T-helper 17 cell (primary cell): Measurements from ENCODE around the gene SLMAP. TPM values are rescaled to one million over a fixed set of nuclear protein-coding genes. Genes with fewer than 3 reads are reported as not detected.

Source experiments
- ATAC-seq: fragments of 150-1000 bp; cut with Tn5 transposase; 2 replicates; pipeline ENCODE4 v1.10.0; 2021; ENCODE audit warnings: mild to moderate bottlenecking, moderate library complexity
- DNase-seq, 3 donors: peaks; one replicate each; pipeline versions ENCODE4 v3.0.0 to v3.0.0-alpha.2; 2020 to 2021
- H3K9me3 ChIP-seq: one replicate; pipeline ENCODE4 v1.7.0; 2013; ENCODE audit warnings: low read length, mild to moderate bottlenecking; ENCODE audit not compliant: control insufficient read depth, poor library complexity, severe bottlenecking
- H3K27ac Mint-ChIP-seq: one replicate; pipeline ENCODE4 v1.8.0; 2022; ENCODE audit warnings: mild to moderate bottlenecking, moderate library complexity, mixed read lengths
- H3K27me3 Mint-ChIP-seq: one replicate; pipeline ENCODE4 v1.8.0; 2022; ENCODE audit warnings: mixed read lengths
- H3K36me3 Mint-ChIP-seq: one replicate; pipeline ENCODE4 v1.8.0; 2022; ENCODE audit warnings: low read depth, mixed read lengths
- H3K4me1 Mint-ChIP-seq: one replicate; pipeline ENCODE4 v1.8.0; 2022; ENCODE audit warnings: mild to moderate bottlenecking, mixed read lengths
- H3K4me3 Mint-ChIP-seq: one replicate; pipeline ENCODE4 v1.8.0; 2022; ENCODE audit warnings: mild to moderate bottlenecking, moderate library complexity, mixed read lengths
- total RNA-seq, 4 donors: library from RNA in 2 of 4; stranded (reverse) in 2 of 4; gene quantifications; one replicate each; pipeline ENCODE4 v1.2.3 and lab custom pipeline; 2022 to 2026

SLMAP gene
- total RNA-seq, 2 donors from 2014 or later: 59.0 to 71.4 TPM

DNA sequence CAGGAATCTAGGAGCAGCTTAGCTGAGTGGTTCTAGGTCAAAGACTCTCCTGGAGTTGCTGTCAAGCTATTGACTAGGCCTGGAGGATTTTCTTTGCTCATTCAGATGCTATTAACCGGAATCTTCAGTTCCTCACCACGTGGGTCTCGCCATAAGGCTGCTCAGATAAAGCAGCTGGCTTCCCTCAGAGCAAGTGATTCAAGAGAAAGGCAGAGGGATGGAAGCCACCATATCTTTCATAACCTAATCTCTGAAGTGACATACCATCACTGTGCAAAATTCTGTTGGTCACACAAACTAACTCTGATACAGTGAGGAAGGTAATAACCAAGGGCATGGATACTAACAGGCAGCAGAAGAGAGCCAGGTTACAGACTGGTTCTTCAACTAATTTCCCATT, 179.4 kb downstream of the SLMAP start:
- no peak for DNase-seq
- H3K9me3 ChIP-seq: no peaks in the 10 kb centered on the region
- ATAC-seq: no peak

DNA sequence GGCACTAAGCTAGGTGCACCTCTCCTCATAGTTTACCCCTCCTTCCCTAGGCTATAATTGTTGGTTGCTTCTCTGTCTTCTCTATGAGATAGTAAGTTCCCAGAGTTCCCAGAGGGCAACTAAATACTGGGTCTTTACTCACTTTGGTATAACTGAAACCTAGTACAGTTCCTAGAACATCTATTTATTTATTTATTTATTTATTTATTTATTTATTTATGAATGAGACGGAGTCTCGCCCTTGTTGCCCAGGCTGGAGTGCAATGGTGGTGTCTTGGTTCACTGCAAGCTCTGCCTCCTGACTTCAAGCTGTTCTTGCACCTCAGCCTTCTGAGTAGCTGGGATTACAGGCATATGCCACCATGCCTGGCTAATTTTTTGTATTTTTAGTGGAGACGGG, 181.0 kb downstream of the SLMAP start:
- H3K9me3 ChIP-seq: no peaks in the 10 kb centered on the region
- ATAC-seq (no peak), DNase-seq (no peak)
- peaks cover 4% of the 10 kb centered on the region for H3K36me3 Mint-ChIP-seq
- H3K4me1 Mint-ChIP-seq: no peaks in the 10 kb centered on the region
- no peaks in the 10 kb centered on the region for H3K27me3 Mint-ChIP-seq
- H3K4me3 Mint-ChIP-seq: no peak overlapping the region
- no peak overlapping the region for H3K27ac Mint-ChIP-seq

More for the DNA sequence above, 179.4 kb downstream of the SLMAP start:
- peaks cover 7% of the 10 kb centered on the region for H3K36me3 Mint-ChIP-seq
- H3K27me3 Mint-ChIP-seq: no peaks in the 10 kb centered on the region
- H3K4me3 Mint-ChIP-seq: no peak overlapping the region
- no peak overlapping the region for H3K27ac Mint-ChIP-seq
- no peaks in the 10 kb centered on the region for H3K4me1 Mint-ChIP-seq

DNA sequence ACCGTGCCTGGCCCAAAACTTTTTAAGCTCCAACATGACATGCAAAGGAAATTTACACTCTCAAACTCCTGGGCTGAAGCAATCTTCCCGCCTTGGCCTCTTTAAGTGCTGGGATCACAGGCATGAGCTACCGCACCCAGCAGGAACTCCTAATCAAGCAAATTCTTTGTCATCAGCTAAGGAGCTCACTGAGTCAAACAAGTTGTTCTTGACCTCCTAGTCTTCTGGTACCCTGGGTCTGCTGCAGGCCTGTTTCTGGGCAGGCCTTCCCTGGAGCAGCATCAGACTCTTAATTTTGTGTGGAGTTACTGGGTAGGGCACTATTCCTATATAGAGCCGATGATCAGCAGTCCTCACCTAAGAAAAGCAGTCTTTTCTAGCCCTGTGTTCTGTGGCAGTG, 183.7 kb downstream of the SLMAP start:
- Mint-ChIP-seq H3K27ac (no peak overlapping the region), H3K36me3 (no peaks in the 10 kb centered on the region), H3K4me1 (no peaks in the 10 kb centered on the region), H3K27me3 (no peaks in the 10 kb centered on the region), H3K4me3 (no peak overlapping the region)
- DNase-seq: no peak
- ATAC-seq: no peak
- H3K9me3 ChIP-seq: no peaks in the 10 kb centered on the region

DNA sequence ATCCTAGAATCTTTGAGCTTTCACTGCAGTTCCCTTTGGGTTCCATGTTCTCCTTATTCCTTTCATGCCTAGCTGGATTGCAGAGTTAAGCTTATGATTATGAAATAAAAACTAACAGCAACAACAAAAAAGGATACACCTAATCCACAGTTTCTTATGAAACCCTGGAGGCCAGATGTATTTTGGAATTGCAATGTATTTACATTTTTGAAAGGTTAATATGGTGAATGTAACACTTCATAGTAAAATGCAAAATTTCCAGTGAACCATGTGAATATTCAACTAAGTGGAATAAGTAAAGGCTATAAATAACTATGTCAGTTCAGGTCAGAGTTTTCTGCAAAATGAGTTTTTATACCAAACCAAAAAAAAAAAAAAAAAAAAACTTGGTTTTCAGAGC, 186.3 kb downstream of the SLMAP start:
- H3K9me3 ChIP-seq: no peaks in the 10 kb centered on the region
- H3K4me1 Mint-ChIP-seq: no peaks in the 10 kb centered on the region
- H3K36me3 Mint-ChIP-seq: no peaks in the 10 kb centered on the region
- H3K27ac Mint-ChIP-seq: no peak overlapping the region
- H3K27me3 Mint-ChIP-seq: no peaks in the 10 kb centered on the region
- DNase-seq (no peak), ATAC-seq (no peak)
- H3K4me3 Mint-ChIP-seq: no peak overlapping the region

DNA sequence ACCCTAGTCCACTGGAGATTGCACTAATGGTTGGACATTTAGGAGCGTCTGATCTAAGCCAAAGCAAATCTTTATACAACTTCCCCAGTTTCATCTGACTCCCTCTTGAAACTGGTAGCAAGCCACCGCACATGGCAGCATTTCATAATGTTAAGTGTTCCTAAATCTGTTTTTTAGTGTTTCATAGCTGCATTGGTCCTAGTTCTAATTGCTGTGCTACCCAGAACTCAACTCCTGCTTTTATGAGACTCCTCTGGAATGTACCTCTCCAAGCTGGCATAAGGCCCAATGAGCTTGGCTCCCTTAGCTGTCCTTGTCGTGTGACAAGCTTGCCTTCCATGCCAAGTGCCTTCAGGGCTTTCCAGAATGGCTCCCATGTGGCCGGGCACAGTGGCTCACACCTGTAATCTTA, 186.8 kb downstream of the SLMAP start:
- Mint-ChIP-seq H3K36me3 (no peaks in the 10 kb centered on the region), H3K27me3 (peaks cover 4% of the 10 kb centered on the region), H3K4me3 (no peak overlapping the region), H3K4me1 (no peaks in the 10 kb centered on the region), H3K27ac (no peak overlapping the region)
- no peaks in the 10 kb centered on the region for H3K9me3 ChIP-seq
- no peak for ATAC-seq
- no peak for DNase-seq

DNA sequence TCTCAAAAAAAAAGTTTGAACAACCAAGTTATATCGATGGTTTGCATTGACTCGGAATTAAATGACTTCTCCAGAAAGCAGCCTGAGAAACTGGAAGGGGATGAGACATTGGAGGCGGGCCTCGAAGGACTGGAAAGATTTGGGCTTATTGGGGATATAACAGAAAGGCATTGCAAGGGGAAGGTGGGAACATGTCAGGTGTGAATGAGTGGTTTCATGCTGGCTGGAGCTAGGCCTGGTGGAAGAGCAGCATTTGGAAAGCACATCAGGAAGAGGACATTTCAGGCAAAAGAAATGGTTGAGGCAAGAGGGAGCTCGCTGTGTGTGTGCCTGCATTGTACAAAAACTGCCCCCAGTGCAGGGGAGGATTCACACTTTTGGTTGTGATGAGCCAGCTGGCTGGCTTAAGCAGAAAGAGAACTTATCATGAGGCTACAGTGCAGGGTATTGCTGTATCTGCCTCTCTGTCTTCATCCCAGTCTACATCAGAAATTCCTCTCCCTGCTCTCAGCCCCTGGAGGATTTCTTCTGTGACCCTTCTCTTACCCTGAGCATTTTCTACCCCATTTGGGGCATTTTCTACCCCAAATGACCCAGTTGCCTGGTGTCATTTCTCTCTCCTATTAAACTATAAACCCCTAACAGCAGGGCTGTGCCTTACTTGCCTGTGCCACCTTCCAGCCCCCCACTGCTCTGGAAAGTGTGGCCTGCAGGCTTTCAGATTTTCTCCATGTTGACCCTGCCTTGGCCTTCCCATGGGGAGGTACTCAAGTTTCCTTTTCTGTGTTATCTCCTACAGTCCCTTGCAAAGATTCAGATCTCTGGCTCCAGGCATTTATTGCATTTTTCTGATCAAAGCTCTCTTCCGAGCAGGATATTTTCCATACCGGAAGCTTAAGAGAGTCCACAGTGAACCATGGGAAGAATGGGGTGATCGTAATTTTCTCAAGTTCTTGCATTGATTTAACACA, 187.7 kb downstream of the SLMAP start:
- ATAC-seq: no peak
- H3K27ac Mint-ChIP-seq: no peak overlapping the region

DNA sequence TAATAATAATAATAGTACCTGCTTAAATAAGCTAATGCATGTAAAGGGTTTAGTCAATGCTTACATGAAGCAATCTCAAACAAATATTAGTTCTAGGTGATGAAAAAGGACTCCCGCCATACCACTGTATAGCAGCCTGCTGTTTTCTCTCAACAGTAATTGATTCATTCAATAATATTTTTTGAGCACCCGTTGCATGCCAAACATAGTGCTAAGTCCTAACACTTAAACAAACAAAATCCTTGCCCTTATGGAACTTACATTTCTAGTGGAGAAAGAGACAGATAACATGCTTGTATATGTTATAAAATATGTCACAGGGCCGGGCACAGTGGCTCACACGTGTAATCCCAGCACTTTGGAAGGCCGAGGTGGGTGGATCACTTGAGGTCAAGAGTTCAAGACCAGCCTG, 190.9 kb downstream of the SLMAP start:
- ATAC-seq (no peak), DNase-seq (no peak)
- H3K4me1 Mint-ChIP-seq: no peaks in the 10 kb centered on the region
- no peak overlapping the region for H3K4me3 Mint-ChIP-seq
- H3K27ac Mint-ChIP-seq: no peak overlapping the region
- H3K36me3 Mint-ChIP-seq: no peaks in the 10 kb centered on the region
- H3K9me3 ChIP-seq: no peaks in the 10 kb centered on the region
- peaks cover 15% of the 10 kb centered on the region for H3K27me3 Mint-ChIP-seq

More for the DNA sequence above, 187.7 kb downstream of the SLMAP start:
- DNase-seq: no peak
- H3K27me3 Mint-ChIP-seq: peaks cover 14% of the 10 kb centered on the region
- H3K36me3 Mint-ChIP-seq: no peaks in the 10 kb centered on the region
- no peak overlapping the region for H3K4me3 Mint-ChIP-seq
- no peaks in the 10 kb centered on the region for H3K9me3 ChIP-seq
- H3K4me1 Mint-ChIP-seq: no peaks in the 10 kb centered on the region

DNA sequence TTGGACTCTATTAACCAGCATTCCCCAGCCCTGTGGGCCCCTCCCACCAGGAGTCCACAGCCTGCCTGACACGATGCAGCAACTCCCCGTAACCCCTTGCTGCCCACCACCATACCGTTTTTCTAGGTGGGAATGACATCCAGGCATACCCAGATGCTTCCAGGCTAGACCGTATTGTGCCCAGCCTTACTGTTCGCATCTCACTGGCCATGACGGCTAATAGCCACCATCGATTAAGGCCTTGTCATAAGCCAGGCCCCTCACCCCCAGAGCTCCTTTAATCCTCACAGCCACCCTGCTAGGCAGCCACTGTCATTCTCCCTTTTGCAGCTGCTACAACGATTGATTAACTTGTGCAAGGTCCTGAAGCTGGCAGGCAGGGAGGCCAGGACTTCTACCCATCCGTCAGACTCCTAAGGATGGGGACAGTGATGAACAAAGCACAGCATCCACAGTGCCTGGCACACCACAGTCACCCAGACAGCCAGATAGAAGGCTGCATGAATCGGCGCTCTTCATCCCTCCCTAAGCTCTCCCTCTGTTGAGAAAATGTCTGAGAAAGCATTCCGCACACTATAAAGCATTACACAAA, 192.1 kb downstream of the SLMAP start:
- H3K36me3 Mint-ChIP-seq: no peaks in the 10 kb centered on the region
- no peaks in the 10 kb centered on the region for H3K9me3 ChIP-seq
- H3K4me1 Mint-ChIP-seq: no peaks in the 10 kb centered on the region
- DNase-seq (no peak), ATAC-seq (no peak)
- peak overlapping the region; percentile 9 for H3K27ac Mint-ChIP-seq
- peaks cover 15% of the 10 kb centered on the region for H3K27me3 Mint-ChIP-seq
- H3K4me3 Mint-ChIP-seq: no peak overlapping the region

DNA sequence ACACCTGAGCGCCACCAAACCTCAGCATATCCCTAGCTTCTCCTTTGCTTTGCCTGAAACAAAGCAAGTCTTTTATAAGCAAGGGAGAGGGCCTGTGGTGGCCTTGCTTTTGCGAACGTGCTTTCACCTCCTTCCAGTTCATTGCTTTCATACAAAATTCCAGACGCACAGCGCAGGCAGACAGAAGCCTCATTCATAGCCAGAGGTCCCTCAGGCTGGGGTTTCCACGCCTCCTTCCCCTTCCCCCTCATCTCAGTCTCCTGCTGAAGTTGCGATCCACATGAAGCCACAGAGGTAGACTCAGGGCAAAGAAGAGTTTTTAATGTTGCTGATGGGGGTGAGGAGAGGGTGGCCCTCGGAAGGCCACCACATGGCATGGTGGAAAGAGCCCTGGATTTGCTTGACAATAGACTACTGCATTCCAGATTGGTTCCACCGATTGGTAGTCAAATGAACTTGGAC, 192.7 kb downstream of the SLMAP start:
- Mint-ChIP-seq H3K4me1 (no peaks in the 10 kb centered on the region), H3K27me3 (peaks cover 15% of the 10 kb centered on the region), H3K36me3 (no peaks in the 10 kb centered on the region), H3K27ac (peak overlapping the region; percentile 9), H3K4me3 (no peak overlapping the region)
- DNase-seq (no peak), ATAC-seq (no peak)
- no peaks in the 10 kb centered on the region for H3K9me3 ChIP-seq

DNA sequence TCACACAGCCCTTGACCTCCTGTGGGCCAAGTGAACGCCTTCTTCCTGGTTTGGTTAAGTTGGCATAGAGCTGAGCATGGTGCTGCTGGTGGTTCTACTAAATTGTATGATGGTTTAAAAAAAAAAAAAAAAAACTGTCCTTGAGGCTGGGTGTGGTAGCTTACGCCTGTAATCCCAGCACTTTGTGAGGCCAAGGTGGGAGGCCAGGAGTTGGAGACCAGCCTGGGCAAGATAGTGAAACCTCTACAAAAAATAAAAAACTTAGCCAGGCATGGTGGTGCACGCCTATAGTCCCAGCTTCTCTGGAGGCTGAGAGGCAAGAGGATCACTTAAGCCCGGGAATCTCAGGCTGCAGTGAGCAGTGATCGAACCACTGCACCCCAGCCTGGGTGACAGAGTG, 193.2 kb downstream of the SLMAP start:
- no peaks in the 10 kb centered on the region for H3K4me1 Mint-ChIP-seq
- DNase-seq: no peak
- H3K4me3 Mint-ChIP-seq: no peak overlapping the region
- no peaks in the 10 kb centered on the region for H3K36me3 Mint-ChIP-seq
- no peaks in the 10 kb centered on the region for H3K9me3 ChIP-seq
- H3K27ac Mint-ChIP-seq: no peak overlapping the region
- H3K27me3 Mint-ChIP-seq: peaks cover 15% of the 10 kb centered on the region
- no peak for ATAC-seq

DNA sequence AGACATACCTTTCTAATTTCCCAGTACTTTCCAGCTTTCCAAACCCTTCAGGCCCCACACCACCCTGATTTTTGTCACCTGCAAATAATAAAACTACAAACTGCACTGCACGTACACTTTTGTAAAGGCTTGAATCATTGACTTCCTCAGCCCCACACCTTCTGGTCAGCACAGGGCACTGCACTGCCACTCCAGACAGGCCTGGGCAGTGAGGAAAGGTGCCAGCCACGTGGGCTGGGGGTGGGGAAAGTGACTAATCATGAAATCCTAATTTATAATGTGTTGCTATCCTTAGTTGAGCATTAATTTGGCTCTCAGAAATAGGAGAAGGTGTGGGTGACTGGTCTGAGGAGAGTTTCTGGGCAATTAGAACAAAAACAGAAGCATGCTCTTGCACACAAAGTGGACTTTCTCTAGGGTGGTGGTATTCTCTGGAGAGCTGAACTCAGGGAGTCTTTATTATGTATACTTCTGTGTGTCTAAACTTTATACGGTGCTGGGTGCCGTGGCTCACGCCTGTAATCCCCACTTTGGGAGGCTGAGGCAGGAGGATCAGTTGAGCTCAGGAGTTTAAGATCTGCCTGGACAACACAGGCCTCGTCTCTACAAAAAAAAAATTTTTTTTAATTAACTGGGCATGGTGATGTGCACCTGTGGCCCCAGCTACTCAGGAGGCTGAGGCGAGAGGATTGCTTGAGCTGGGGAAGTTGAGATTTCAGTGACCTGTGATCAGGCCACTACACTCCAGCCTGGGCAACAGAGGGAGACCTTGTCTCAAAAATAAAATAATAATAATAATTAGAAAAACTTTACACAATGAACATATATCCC, 193.9 kb downstream of the SLMAP start:
- Mint-ChIP-seq H3K4me3 (no peak overlapping the region), H3K27me3 (peaks cover 15% of the 10 kb centered on the region)

DNA sequence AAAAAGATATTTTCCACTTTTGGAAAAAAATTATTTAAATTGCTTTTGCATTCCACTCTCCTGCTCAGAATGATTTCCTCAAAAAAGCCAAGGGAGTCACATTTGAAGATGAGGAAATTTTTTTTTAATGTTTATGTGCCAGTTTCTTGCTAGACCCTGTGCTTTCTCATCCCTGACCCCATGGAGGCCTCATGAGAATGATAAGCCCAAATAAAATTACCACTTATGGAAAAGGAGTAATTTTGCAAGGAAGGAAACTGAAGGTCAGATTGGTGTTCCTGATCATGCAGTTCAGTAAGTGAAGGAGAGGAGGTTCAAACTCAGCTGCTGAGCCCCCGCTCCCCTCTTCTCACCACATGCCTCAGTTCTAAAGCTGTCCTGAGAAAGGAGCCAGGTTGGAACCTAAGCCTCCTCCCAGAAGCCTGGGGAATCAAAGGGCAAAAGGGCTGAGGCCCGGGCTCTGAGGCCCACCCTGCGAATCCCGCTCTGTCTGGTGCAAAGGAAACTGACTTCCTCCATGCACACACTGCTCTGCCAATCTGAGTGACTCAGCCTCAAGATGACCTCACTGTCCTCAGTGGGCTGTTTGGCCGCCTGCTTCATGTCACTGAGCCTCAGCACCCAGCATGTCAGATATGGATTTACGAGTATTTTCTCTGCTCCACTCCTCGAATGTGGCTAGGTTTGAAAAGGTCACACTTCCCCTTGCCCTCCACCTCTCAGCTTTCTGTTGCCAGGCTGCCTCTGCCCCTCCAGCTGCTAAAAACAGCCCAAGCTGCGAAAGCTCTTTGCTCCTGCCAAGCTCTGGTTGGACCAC, 195.2 kb downstream of the SLMAP start:
- H3K27me3 Mint-ChIP-seq: peaks cover 15% of the 10 kb centered on the region
- no peak overlapping the region for H3K4me3 Mint-ChIP-seq
- H3K4me1 Mint-ChIP-seq: no peaks in the 10 kb centered on the region
- no peak for ATAC-seq
- DNase-seq: no peak
- no peaks in the 10 kb centered on the region for H3K9me3 ChIP-seq
- no peak overlapping the region for H3K27ac Mint-ChIP-seq
- H3K36me3 Mint-ChIP-seq: no peaks in the 10 kb centered on the region

More for the DNA sequence above, 193.9 kb downstream of the SLMAP start:
- ATAC-seq: no peak
- H3K9me3 ChIP-seq: no peaks in the 10 kb centered on the region
- no peak for DNase-seq
- no peaks in the 10 kb centered on the region for H3K4me1 Mint-ChIP-seq
- H3K27ac Mint-ChIP-seq: no peak overlapping the region
- no peaks in the 10 kb centered on the region for H3K36me3 Mint-ChIP-seq
